Activated T-helper 2 cell treated with anti-CD3 and anti-CD28 coated beads, Interferon-gamma antibody, Interleukin-2, Interleukin-4, amounts not matched to agents 10 μg/mL and 5 μg/mL and 100 μg/mL, durations not matched to agents 14 hours and 24 hours and 36 hours (primary cell): ENCODE results near the gene PXDN. TPM values are rescaled to one million over a fixed set of nuclear protein-coding genes. Genes with fewer than 3 reads are reported as not detected.

Source experiments
- DNase-seq: peaks from one replicate; pipeline ENCODE4 v3.0.0; 2021; ENCODE audit warnings: low spot score
- H3K27ac Mint-ChIP-seq: one replicate; pipeline ENCODE4 v1.8.0; 2021; ENCODE audit warnings: mixed read lengths
- H3K27me3 Mint-ChIP-seq: one replicate; pipeline ENCODE4 v1.8.0; 2021; ENCODE audit warnings: low read depth, mixed read lengths
- H3K36me3 Mint-ChIP-seq: one replicate; pipeline ENCODE4 v1.8.0; 2021; ENCODE audit warnings: low read depth, mixed read lengths
- H3K4me1 Mint-ChIP-seq: one replicate; pipeline ENCODE4 v1.8.0; 2021; ENCODE audit warnings: low read depth, mixed read lengths
- H3K4me3 Mint-ChIP-seq: one replicate; pipeline ENCODE4 v1.8.0; 2021; ENCODE audit warnings: low read depth, mild to moderate bottlenecking, moderate library complexity, mixed read lengths
- H3K9me3 Mint-ChIP-seq: one replicate; pipeline ENCODE4 v1.8.0; 2021; ENCODE audit warnings: mixed read lengths
- intact Hi-C: fragments of 100-400 bp; cut with micrococcal nuclease; formaldehyde crosslinking; loops from one replicate; pipeline ENCODE4 v1.15.1; 2023
- total RNA-seq: library from RNA; stranded (reverse); gene quantifications from 2 replicates; pipeline ENCODE4 v1.2.3, GENCODE V29; 2022

Gene PXDN
- total RNA-seq = 2.0 and 2.3 TPM in 2 replicates

- H3K9me3 Mint-ChIP-seq = no peaks in the 10 kb centered on the region
- no peaks in the 10 kb centered on the region for H3K4me1 Mint-ChIP-seq
- peak; percentile 4 for DNase-seq
- peak within 1 kb of the TSS; percentile 47 for H3K4me3 Mint-ChIP-seq
- no peak within 1 kb of the TSS for H3K27ac Mint-ChIP-seq
- H3K36me3 Mint-ChIP-seq = no peaks in the 10 kb centered on the region
- intact Hi-C loops = no loop called here
- peaks cover 38% of the 10 kb centered on the region for H3K27me3 Mint-ChIP-seq
Observed at GRCh38 chr2:1744446-1745170, at the start of gene PXDN. Gene PXDN, minus strand, starts transcription at chr2:1744515. Its CDS starts 60 bp downstream, at chr2:1744455.

- Mint-ChIP-seq H3K27me3 (peaks cover 7% of the 10 kb centered on the region), H3K4me3 (no peak overlapping the region), H3K36me3 (no peaks in the 10 kb centered on the region), H3K27ac (no peak overlapping the region), H3K4me1 (peaks cover 2% of the 10 kb centered on the region), H3K9me3 (no peaks in the 10 kb centered on the region)
- DNase-seq = no peak
- intact Hi-C loops = no loop called here
Observed at GRCh38 chr2:1793868-1794445, 49.6 kb upstream of the PXDN start.

GRCh38 chr2:1793001-1793867, 48.9 kb upstream of the PXDN start:
- H3K4me3 Mint-ChIP-seq = no peak overlapping the region
- H3K27ac Mint-ChIP-seq = no peak overlapping the region
- intact Hi-C loops = no loop called here
- no peak for DNase-seq
- peaks cover 2% of the 10 kb centered on the region for H3K27me3 Mint-ChIP-seq
- H3K9me3 Mint-ChIP-seq = no peaks in the 10 kb centered on the region
- peaks cover under 1% of the 10 kb centered on the region for H3K4me1 Mint-ChIP-seq
- no peaks in the 10 kb centered on the region for H3K36me3 Mint-ChIP-seq

- H3K9me3 Mint-ChIP-seq = no peaks in the 10 kb centered on the region
- DNase-seq = no peak
- H3K4me3 Mint-ChIP-seq = no peak overlapping the region
- no peaks in the 10 kb centered on the region for H3K27me3 Mint-ChIP-seq
- no peak overlapping the region for H3K27ac Mint-ChIP-seq
- H3K4me1 Mint-ChIP-seq = no peaks in the 10 kb centered on the region
- H3K36me3 Mint-ChIP-seq = no peaks in the 10 kb centered on the region
- intact Hi-C loops = no loop called here
Observed at GRCh38 chr2:1791685-1792435, 47.5 kb upstream of the PXDN start.

GRCh38 chr2:1791006-1791605, 46.8 kb upstream of the PXDN start:
- H3K36me3 Mint-ChIP-seq = no peaks in the 10 kb centered on the region
- no peak for DNase-seq
- H3K9me3 Mint-ChIP-seq = no peaks in the 10 kb centered on the region
- intact Hi-C loops = no loop called here
- H3K4me1 Mint-ChIP-seq = no peaks in the 10 kb centered on the region
- H3K27me3 Mint-ChIP-seq = no peaks in the 10 kb centered on the region
- H3K4me3 Mint-ChIP-seq = no peak overlapping the region
- H3K27ac Mint-ChIP-seq = peak overlapping the region; percentile 47

GRCh38 chr2:1790473-1790872, 46.2 kb upstream of the PXDN start:
- Mint-ChIP-seq H3K4me1 (no peaks in the 10 kb centered on the region), H3K27ac (no peak overlapping the region), H3K9me3 (no peaks in the 10 kb centered on the region), H3K4me3 (no peak overlapping the region), H3K36me3 (no peaks in the 10 kb centered on the region), H3K27me3 (peaks cover 2% of the 10 kb centered on the region)
- no peak for DNase-seq
- intact Hi-C loops = no loop called here

- Mint-ChIP-seq H3K36me3 (no peaks in the 10 kb centered on the region), H3K27ac (no peak overlapping the region), H3K4me1 (no peaks in the 10 kb centered on the region), H3K27me3 (peaks cover 2% of the 10 kb centered on the region), H3K4me3 (no peak overlapping the region), H3K9me3 (no peaks in the 10 kb centered on the region)
- no peak for DNase-seq
- intact Hi-C loops = no loop called here
Observed at GRCh38 chr2:1789610-1790009, 45.3 kb upstream of the PXDN start.

- H3K4me3 Mint-ChIP-seq = no peak overlapping the region
- H3K4me1 Mint-ChIP-seq = no peaks in the 10 kb centered on the region
- intact Hi-C loops = no loop called here
- DNase-seq = no peak
- no peak overlapping the region for H3K27ac Mint-ChIP-seq
- peaks cover 2% of the 10 kb centered on the region for H3K27me3 Mint-ChIP-seq
- no peaks in the 10 kb centered on the region for H3K9me3 Mint-ChIP-seq
- no peaks in the 10 kb centered on the region for H3K36me3 Mint-ChIP-seq
Observed at GRCh38 chr2:1788478-1788959, 44.2 kb upstream of the PXDN start.

- H3K27ac Mint-ChIP-seq = no peak overlapping the region
- H3K9me3 Mint-ChIP-seq = no peaks in the 10 kb centered on the region
- H3K27me3 Mint-ChIP-seq = peaks cover 2% of the 10 kb centered on the region
- no peak for DNase-seq
- H3K4me3 Mint-ChIP-seq = no peak overlapping the region
- intact Hi-C loops = no loop called here
- no peaks in the 10 kb centered on the region for H3K36me3 Mint-ChIP-seq
- no peaks in the 10 kb centered on the region for H3K4me1 Mint-ChIP-seq
Observed at GRCh38 chr2:1787755-1788477, 43.6 kb upstream of the PXDN start.

GRCh38 chr2:1784986-1785617, 40.8 kb upstream of the PXDN start:
- Mint-ChIP-seq H3K27ac (no peak overlapping the region), H3K36me3 (no peaks in the 10 kb centered on the region), H3K27me3 (peaks cover 2% of the 10 kb centered on the region), H3K4me3 (no peak overlapping the region), H3K9me3 (no peaks in the 10 kb centered on the region), H3K4me1 (peaks cover 3% of the 10 kb centered on the region)
- no peak for DNase-seq
- intact Hi-C loops = no loop called here

GRCh38 chr2:1784087-1784486, 39.8 kb upstream of the PXDN start:
- DNase-seq = no peak
- intact Hi-C loops = no loop called here

More at GRCh38 chr2:1784087-1784486, 39.8 kb upstream of the PXDN start:
- H3K4me3 Mint-ChIP-seq = no peak overlapping the region
- no peak overlapping the region for H3K27ac Mint-ChIP-seq
- no peaks in the 10 kb centered on the region for H3K36me3 Mint-ChIP-seq
- peaks cover 2% of the 10 kb centered on the region for H3K27me3 Mint-ChIP-seq
- H3K9me3 Mint-ChIP-seq = no peaks in the 10 kb centered on the region
- H3K4me1 Mint-ChIP-seq = peaks cover 3% of the 10 kb centered on the region
